ENCODE data around the gene TMEM121B. TPM values are rescaled to one million over a fixed set of nuclear protein-coding genes. Genes with fewer than 3 reads are reported as not detected.

TMEM121B gene
- total RNA-seq, 4 donors from 2014 or later = 0.51 to 1.7 (median 0.85) TPM

- TF ChIP-seq CTCF (IDR thresholded peaks at IDR 0.05; ENCODE audit: low read depth) = no peak
Measured at GRCh38 chr22:17109113-17109865, 11.9 kb downstream of the TMEM121B start.

DNA sequence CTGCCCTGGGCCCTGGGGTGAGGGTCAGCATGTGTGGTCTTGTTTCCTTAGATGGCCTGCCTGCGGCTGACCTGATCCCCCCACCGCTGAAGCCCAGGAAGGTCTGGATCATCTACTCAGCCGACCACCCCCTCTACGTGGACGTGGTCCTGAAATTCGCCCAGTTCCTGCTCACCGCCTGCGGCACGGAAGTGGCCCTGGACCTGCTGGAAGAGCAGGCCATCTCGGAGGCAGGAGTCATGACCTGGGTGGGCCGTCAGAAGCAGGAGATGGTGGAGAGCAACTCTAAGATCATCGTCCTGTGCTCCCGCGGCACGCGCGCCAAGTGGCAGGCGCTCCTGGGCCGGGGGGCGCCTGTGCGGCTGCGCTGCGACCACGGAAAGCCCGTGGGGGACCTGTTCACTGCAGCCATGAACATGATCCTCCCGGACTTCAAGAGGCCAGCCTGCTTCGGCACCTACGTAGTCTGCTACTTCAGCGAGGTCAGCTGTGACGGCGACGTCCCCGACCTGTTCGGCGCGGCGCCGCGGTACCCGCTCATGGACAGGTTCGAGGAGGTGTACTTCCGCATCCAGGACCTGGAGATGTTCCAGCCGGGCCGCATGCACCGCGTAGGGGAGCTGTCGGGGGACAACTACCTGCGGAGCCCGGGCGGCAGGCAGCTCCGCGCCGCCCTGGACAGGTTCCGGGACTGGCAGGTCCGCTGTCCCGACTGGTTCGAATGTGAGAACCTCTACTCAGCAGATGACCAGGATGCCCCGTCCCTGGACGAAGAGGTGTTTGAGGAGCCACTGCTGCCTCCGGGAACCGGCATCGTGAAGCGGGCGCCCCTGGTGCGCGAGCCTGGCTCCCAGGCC, 12.7 kb downstream of the TMEM121B start:
- TF ChIP-seq CTCF (IDR thresholded peaks at IDR 0.05; ENCODE audit: low read depth) = no peak

DNA sequence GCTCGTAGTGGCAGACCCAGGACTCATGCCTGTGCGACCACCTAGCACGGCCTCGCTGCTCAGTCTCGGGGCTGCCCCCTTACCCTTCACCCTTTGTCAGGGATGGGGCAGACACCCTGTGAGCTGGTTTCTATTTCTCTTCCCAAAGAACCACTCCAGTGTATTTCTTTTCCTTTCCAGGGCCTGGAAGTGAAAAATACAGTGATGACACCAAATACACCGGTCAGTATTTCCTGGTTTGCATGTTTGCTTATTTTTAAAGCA, 13.7 kb downstream of the TMEM121B start:
- TF ChIP-seq CTCF (IDR thresholded peaks at IDR 0.05; ENCODE audit: low read depth) = no peak

- no peak for TF ChIP-seq CTCF (IDR thresholded peaks at IDR 0.05; ENCODE audit: low read depth)
Measured at GRCh38 chr22:17106785-17107546, 14.2 kb downstream of the TMEM121B start.

DNA sequence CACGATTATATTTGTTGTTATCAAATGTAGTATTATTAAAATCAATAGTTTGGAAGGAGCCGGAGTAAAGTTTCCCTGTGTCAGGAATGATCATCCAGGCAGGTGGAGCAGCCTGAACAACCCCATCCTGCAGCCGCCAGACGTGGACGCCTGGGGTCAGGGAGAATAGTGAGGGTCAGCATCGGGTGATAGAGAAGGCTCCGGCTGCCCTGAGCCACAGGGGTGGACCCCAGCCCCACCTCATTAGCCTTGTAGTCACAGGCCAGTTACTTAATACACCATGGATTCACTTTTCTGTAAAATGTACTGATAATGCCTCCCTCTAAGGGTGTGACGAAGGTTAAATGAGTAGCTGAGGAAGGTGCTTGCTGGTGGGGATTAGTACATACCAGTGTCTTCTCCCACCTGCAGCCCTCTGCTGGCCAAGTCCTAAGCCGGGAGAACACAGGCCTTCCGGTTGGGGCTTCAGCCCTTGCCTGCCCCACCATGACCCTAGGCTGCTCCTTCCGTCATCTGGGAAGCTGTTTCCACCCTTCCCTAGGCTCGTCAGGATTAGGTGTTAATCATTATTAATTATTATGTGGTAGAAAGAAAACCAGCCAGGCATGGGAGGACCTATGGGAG, 14.9 kb downstream of the TMEM121B start:
- TF ChIP-seq CTCF (IDR thresholded peaks at IDR 0.05; ENCODE audit: low read depth) = no peak

DNA sequence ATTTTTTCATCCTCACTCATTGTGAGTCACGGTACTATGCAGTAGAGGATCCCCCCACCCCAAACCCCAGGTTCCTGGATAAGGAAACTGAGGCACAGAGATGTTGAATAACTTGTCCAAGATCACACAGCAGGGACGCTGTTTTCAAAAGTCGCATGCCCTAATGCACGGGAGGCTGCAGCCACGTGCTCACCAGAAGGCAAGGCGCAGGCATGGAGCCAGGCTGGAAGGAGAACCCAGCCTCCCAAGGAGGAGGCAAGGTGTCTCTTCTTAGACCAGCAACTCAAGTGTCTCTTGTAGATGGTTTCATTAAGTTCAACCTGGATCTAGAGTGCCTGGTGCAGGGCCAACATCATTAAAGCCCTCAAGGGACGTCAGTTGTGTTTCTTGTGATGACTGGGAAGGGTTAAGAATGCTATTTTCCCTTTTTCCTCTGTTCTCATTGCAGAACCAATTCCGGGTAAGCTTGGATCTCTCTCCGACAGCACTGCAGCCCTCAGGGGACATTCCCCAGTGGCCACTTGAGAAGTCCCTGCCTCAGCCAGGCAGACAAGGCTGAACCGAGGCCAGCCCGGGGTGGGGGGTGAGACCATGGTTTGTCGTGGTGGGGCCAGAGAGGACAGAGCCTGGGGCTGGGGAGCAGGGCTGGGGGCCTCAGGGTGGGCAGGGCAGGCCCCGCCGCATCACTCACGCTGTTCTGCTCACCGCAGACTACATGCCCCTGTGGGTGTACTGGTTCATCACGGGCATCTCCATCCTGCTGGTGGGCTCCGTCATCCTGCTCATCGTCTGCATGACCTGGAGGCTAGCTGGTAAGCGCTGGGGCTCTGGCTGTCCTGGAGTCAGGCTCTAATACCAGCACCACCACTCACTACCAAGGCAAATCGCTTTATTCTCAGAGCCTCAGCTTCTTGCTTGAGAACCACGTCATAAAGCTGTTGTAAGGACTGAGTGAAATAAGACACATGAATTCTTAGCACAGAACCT, 15.7 kb downstream of the TMEM121B start:
- TF ChIP-seq CTCF (IDR thresholded peaks at IDR 0.05; ENCODE audit: low read depth) = no peak

All from subcutaneous adipose tissue (tissue), 4 donors.